Suprapubic skin (tissue), 4 donors: Measurements from ENCODE around the gene RLBP1. TPM values are rescaled to one million over a fixed set of nuclear protein-coding genes. Genes with fewer than 3 reads are reported as not detected.

Source experiments
- total RNA-seq, 4 donors: library from RNA; depleted of rRNA; stranded (reverse); fragments of >200 nt; gene quantifications; one replicate each; pipeline ENCODE4 v1.1.0, GENCODE V29; 2016

RLBP1 gene
- total RNA-seq, 4 donors from 2014 or later: not detected

Other genes starting within 250 kb of the RLBP1 start
- 10 to 100 TPM; 38.0 to 78.0 (median 63.2) TPM for gene ABHD2, start 133.1 kb downstream of the RLBP1 start, total RNA-seq
- gene FANCI, start 22.4 kb upstream of the RLBP1 start, total RNA-seq: 10 to 100 TPM in 1 of 4 donors, 1 to 10 TPM in 3; 7.2 to 24.5 (median 9.4) TPM
- 100 to 1,000 TPM in 2 of 4 donors, 10 to 100 TPM in 2; 78.7 to 131 (median 94.6) TPM for gene POLG, start 113.2 kb upstream of the RLBP1 start, total RNA-seq